IMR-90 (cell line): ENCODE results near the gene SPEG. TPM values are rescaled to one million over a fixed set of nuclear protein-coding genes. Genes with fewer than 3 reads are reported as not detected.

ENCODE experiments used
- ATAC-seq: fragments of 200-7000 bp; cut with Tn5 transposase; 2 replicates; pipeline ENCODE4 v1.9.1; 2020; ENCODE audit warnings: low read depth, mild to moderate bottlenecking, moderate library complexity
- BruUV-seq: library from RNA; stranded (reverse); fragments of 400-500 nt; replicated peaks from 2 replicates; lab custom pipeline; 2021; lab: Mats Ljungman, UMichigan
- CTCF ChIA-PET: fragments of 300-600 bp; formaldehyde crosslinking; extraction: SDS; loops from one replicate; lab custom pipeline; 2021; ENCODE audit warnings: antibody characterized with exemption; lab: Yijun Ruan, JAX
- POLR2A ChIA-PET: fragments of 300-600 bp; sonication (Branson Sonifier 250); formaldehyde crosslinking; loops from one replicate; lab custom pipeline; 2022; ENCODE audit warnings: antibody characterized with exemption; ENCODE audit not compliant: unreplicated experiment; lab: Charles Lee
- DNase-seq: peaks from one replicate; pipeline ENCODE4 v3.0.0; 2013
- H2AFZ ChIP-seq: replicated peaks from 2 replicates; pipeline ENCODE3; 2013; ENCODE audit warnings: low read length, mild to moderate bottlenecking; ENCODE audit not compliant: poor library complexity
- H2AK5ac ChIP-seq: 2 replicates; pipeline ENCODE4 v1.6.1; 2013; ENCODE audit warnings: low read depth, low read length, inconsistent platforms
- H2AK9ac ChIP-seq: replicated peaks from 2 replicates; pipeline ENCODE3; 2013; ENCODE audit warnings: mild to moderate bottlenecking, low read depth, low read length, moderate library complexity; ENCODE audit not compliant: poor library complexity
- H2BK120ac ChIP-seq: 2 replicates; pipeline ENCODE4 v1.6.1; 2013; ENCODE audit warnings: low read depth, low read length, inconsistent platforms
- H2BK15ac ChIP-seq: 3 replicates; pipeline ENCODE4 v1.6.1; 2013; ENCODE audit warnings: low read depth, low read length, inconsistent platforms
- H2BK20ac ChIP-seq: 2 replicates; pipeline ENCODE4 v1.6.1; 2013; ENCODE audit warnings: low read depth, mild to moderate bottlenecking, inconsistent platforms, low read length, moderate library complexity
- H2BK5ac ChIP-seq: 2 replicates; pipeline ENCODE4 v1.6.1; 2013; ENCODE audit warnings: mild to moderate bottlenecking, low read depth, low read length, inconsistent platforms; ENCODE audit not compliant: poor library complexity, severe bottlenecking
- H3K14ac ChIP-seq: replicated peaks from 2 replicates; pipeline ENCODE4 v1.6.1; 2013; ENCODE audit warnings: low read depth, low read length, inconsistent platforms
- H3K18ac ChIP-seq: 2 replicates; pipeline ENCODE4 v1.6.1; 2013; ENCODE audit warnings: low read depth, low read length, control low read depth
- H3K23ac ChIP-seq: 2 replicates; pipeline ENCODE4 v1.6.1; 2013; ENCODE audit warnings: low read depth, low read length, inconsistent platforms
- H3K27ac ChIP-seq: 2 replicates; pipeline ENCODE4 v1.5.1; 2013; ENCODE audit warnings: mild to moderate bottlenecking, control low read depth, low read length; ENCODE audit not compliant: insufficient read depth
- H3K27me3 ChIP-seq: 2 replicates; pipeline ENCODE4 v1.6.1; 2013; ENCODE audit warnings: low read length; ENCODE audit not compliant: control insufficient read depth, insufficient read depth
- H3K36me3 ChIP-seq: 2 replicates; pipeline ENCODE4 v1.6.1; 2013; ENCODE audit warnings: low read length, mixed read lengths; ENCODE audit not compliant: control insufficient read depth, insufficient read depth
- H3K4ac ChIP-seq: 2 replicates; pipeline ENCODE4 v1.6.1; 2013; ENCODE audit warnings: low read depth, low read length, inconsistent platforms
- H3K4me1 ChIP-seq: 2 replicates; pipeline ENCODE4 v1.6.1; 2013; ENCODE audit warnings: low read length, mixed read lengths; ENCODE audit not compliant: control insufficient read depth, insufficient read depth
- H3K4me2 ChIP-seq: 2 replicates; pipeline ENCODE4 v1.6.1; 2013; ENCODE audit warnings: low read depth, mild to moderate bottlenecking, control low read depth, low read length, moderate library complexity
- H3K4me3 ChIP-seq: 2 replicates; pipeline ENCODE4 v1.5.1; 2013; ENCODE audit warnings: low read depth, mild to moderate bottlenecking, control low read depth, low read length, moderate library complexity; ENCODE audit not compliant: insufficient read depth
- H3K56ac ChIP-seq: 2 replicates; pipeline ENCODE4 v1.6.1; 2013; ENCODE audit warnings: low read length, inconsistent platforms; ENCODE audit not compliant: insufficient read depth; ENCODE audit errors: extremely low read depth
- H3K79me1 ChIP-seq, 2 experiments: 2 replicates each; pipeline ENCODE4 v1.6.1; 2013; ENCODE audit warnings: low read length in 2 of 2, inconsistent platforms in 1 of 2, low read depth in 1 of 2
- H3K9ac ChIP-seq: 2 replicates; pipeline ENCODE4 v1.6.1; 2013; ENCODE audit warnings: low read depth, low read length, control low read depth
- H3K9me1 ChIP-seq: 2 replicates; pipeline ENCODE4 v1.6.1; 2013; ENCODE audit warnings: low read length, inconsistent platforms; ENCODE audit not compliant: insufficient read depth
- H3K9me3 ChIP-seq: 2 replicates; pipeline ENCODE4 v1.6.1; 2013; ENCODE audit warnings: low read length; ENCODE audit not compliant: control insufficient read depth, insufficient read depth
- H4K20me1 ChIP-seq: 2 replicates; pipeline ENCODE4 v1.6.1; 2013; ENCODE audit warnings: low read length, inconsistent platforms; ENCODE audit not compliant: insufficient read depth
- H4K5ac ChIP-seq: 2 replicates; pipeline ENCODE4 v1.6.1; 2013; ENCODE audit warnings: mild to moderate bottlenecking, low read depth, low read length, control low read depth
- H4K8ac ChIP-seq, 2 experiments: 2 replicates each; pipeline ENCODE4 v1.6.1; 2013; ENCODE audit warnings: low read depth in 2 of 2, low read length in 2 of 2, control low read depth in 1 of 2, inconsistent platforms in 1 of 2
- H4K91ac ChIP-seq: 2 replicates; pipeline ENCODE4 v1.6.1; 2013; ENCODE audit warnings: low read depth, low read length, inconsistent platforms; ENCODE audit not compliant: insufficient read depth
- BHLHE40 ChIP-seq: fragments of 150-350 bp; IDR thresholded peaks from 2 replicates; pipeline ENCODE4 v1.6.1; 2016; ENCODE audit warnings: mild to moderate bottlenecking, low read depth, low read length
- CEBPB ChIP-seq: IDR thresholded peaks from 2 replicates; pipeline ENCODE4 v1.6.1; 2012; ENCODE audit warnings: low read depth, low read length, improper control_type of control experiment
- CHD1 ChIP-seq: IDR thresholded peaks from 2 replicates; pipeline ENCODE4 v1.6.1; 2012; ENCODE audit warnings: low read depth, low read length, improper control_type of control experiment
- ELK1 ChIP-seq: fragments of 150-350 bp; IDR thresholded peaks from 2 replicates; pipeline ENCODE4 v1.6.1; 2016; ENCODE audit warnings: low read depth, mild to moderate bottlenecking, low read length, moderate library complexity, borderline replicate concordance
- FOS ChIP-seq: fragments of 150-350 bp; IDR thresholded peaks from 2 replicates; pipeline ENCODE4 v1.6.1; 2016; ENCODE audit warnings: low read depth, low read length
- MAFK ChIP-seq: IDR thresholded peaks from 2 replicates; pipeline ENCODE4 v1.6.1; 2012; ENCODE audit warnings: low read depth, low read length, improper control_type of control experiment
- MAZ ChIP-seq: IDR thresholded peaks from 2 replicates; pipeline ENCODE4 v1.6.1; 2012; ENCODE audit warnings: low read depth, mild to moderate bottlenecking, low read length, improper control_type of control experiment, moderate library complexity, borderline replicate concordance
- MXI1 ChIP-seq: IDR thresholded peaks from 2 replicates; pipeline ENCODE4 v1.6.1; 2012; ENCODE audit warnings: low read depth, mild to moderate bottlenecking, low read length, moderate library complexity, borderline replicate concordance
- NFE2L2 ChIP-seq: fragments of 150-350 bp; IDR thresholded peaks from 2 replicates; pipeline ENCODE4 v1.6.1; 2016; ENCODE audit warnings: low read depth, mild to moderate bottlenecking, low read length
- POLR2A ChIP-seq: IDR thresholded peaks from 2 replicates; pipeline ENCODE4 v1.6.1; 2012; ENCODE audit warnings: mild to moderate bottlenecking, low read depth, low read length
- RAD21 ChIP-seq: IDR thresholded peaks from 2 replicates; pipeline ENCODE4 v1.6.1; 2012; ENCODE audit warnings: low read length, improper control_type of control experiment
- RCOR1 ChIP-seq: IDR thresholded peaks from 2 replicates; pipeline ENCODE4 v1.6.1; 2012; ENCODE audit warnings: mild to moderate bottlenecking, low read length, improper control_type of control experiment; ENCODE audit not compliant: insufficient replicate concordance
- RFX5 ChIP-seq: IDR thresholded peaks from 2 replicates; pipeline ENCODE4 v1.8.0; 2012; ENCODE audit warnings: low read depth, mild to moderate bottlenecking, low read length, moderate library complexity
- SMC3 ChIP-seq: fragments of 150-350 bp; IDR thresholded peaks from 2 replicates; pipeline ENCODE4 v1.6.1; 2016; ENCODE audit warnings: low read depth, mild to moderate bottlenecking, antibody characterized with exemption, low read length, moderate library complexity
- USF2 ChIP-seq: fragments of 150-350 bp; IDR thresholded peaks from 2 replicates; pipeline ENCODE4 v1.6.1; 2017; ENCODE audit warnings: mild to moderate bottlenecking, antibody characterized with exemption, low read length, low read depth
- WGBS, 2 experiments: methylation state at CpG; one replicate each; pipeline versions ENCODE4 v1.1.5 to v1.1.7; 2013; ENCODE audit warnings: missing lambda C conversion rate in 2 of 2; ENCODE audit not compliant: insufficient read length in 1 of 2; ENCODE audit errors: extremely low coverage in 2 of 2; 5-methylcytosine and 5-hydroxymethylcytosine counted together
- dilution Hi-C: fragments of 300-500 bp; cut with HindIII; formaldehyde crosslinking; loops from one replicate; pipeline ENCODE4 v1.14.3; 2018; ENCODE audit warnings: low sequenced_read_pairs; ENCODE audit not compliant: unreplicated experiment
- in situ Hi-C: fragments of 300-500 bp; cut with MboI; formaldehyde crosslinking; loops from 3 replicates; pipeline ENCODE4 v1.14.3; 2019; ENCODE audit warnings: low sequenced_read_pairs, inconsistent platforms, mixed read lengths
- intact Hi-C: fragments of 100-400 bp; cut with micrococcal nuclease; formaldehyde crosslinking; loops from 2 replicates; pipeline ENCODE4 v1.10.0; 2022
- polyA plus RNA-seq, 3 experiments: library from polyadenylated mRNA; depleted of rRNA; stranded (reverse); fragments of >200 nt; gene quantifications; 2 replicates each; pipeline ENCODE4 v1.2.3, GENCODE V29; 2012; ENCODE audit warnings: low replicate concordance in 1 of 3
- total RNA-seq: library from RNA; depleted of rRNA; stranded (reverse); fragments of >200 nt; gene quantifications from 2 replicates; pipeline ENCODE4 v1.2.3, GENCODE V29; 2012

Gene SPEG
- total and polyA plus RNA-seq, 2 of the 4 experiments (the other 2 are of a cell fraction) = 6.8 to 81.6 TPM

GRCh38 chr2:219423652-219424377 is 10.8 kb upstream of the SPEG start:
- 40% methylated on average over 6 of the region's 14 CpGs; no CpG with 5 or more reads in 1 of the 2 experiments for WGBS, 2 experiments
- H3K4me1 ChIP-seq = peaks cover 9% of the 10 kb centered on the region
- CTCF ChIA-PET = interaction anchor here (1.0 to 1.6 kb wide), 4 partner anchors 10 to 106 kb away, joined by 3 to 5 read pairs (median 4); no protein-coding TSS in a partner anchor
- ATAC-seq = peak; percentile 7; the same call in 1 of the 2 replicates
- H3K27ac ChIP-seq = peak overlapping the region; percentile 29; the same call in 1 of the 2 replicates
- no peak for DNase-seq
- H3K14ac ChIP-seq = no peak overlapping the region
- in situ Hi-C loops = no loop called here
- peak overlapping the region; percentile 89 for H3K4me2 ChIP-seq
- no peaks in the 10 kb centered on the region for H3K36me3 ChIP-seq
- H2AFZ ChIP-seq = peak overlapping the region; percentile 65
- H4K5ac ChIP-seq = no peak overlapping the region
- no peak overlapping the region for H4K91ac ChIP-seq
- peak overlapping the region; percentile 14 for H2BK5ac ChIP-seq
- H3K27me3 ChIP-seq = peaks cover 1% of the 10 kb centered on the region; the same call in 1 of the 2 replicates
- no peaks in the 10 kb centered on the region for H3K79me1 ChIP-seq
- H3K4me3 ChIP-seq = no peak overlapping the region; the same call in 1 of the 2 replicates
- peaks cover 3% of the 10 kb centered on the region; the same call in 1 of the 2 replicates for H4K20me1 ChIP-seq
- POLR2A ChIA-PET = no interaction called here
- H3K56ac ChIP-seq = no peak overlapping the region
- no peak overlapping the region for H2AK9ac ChIP-seq
- H3K4ac ChIP-seq = no peak overlapping the region
- H3K18ac ChIP-seq = no peak overlapping the region
- intact Hi-C loops = no loop called here
- no peak overlapping the region for H2BK120ac ChIP-seq
- H2BK20ac ChIP-seq = no peak overlapping the region
- H3K9me1 ChIP-seq = peaks cover 9% of the 10 kb centered on the region
- peak overlapping the region; percentile 30; the same call in 1 of the 2 replicates for H2AK5ac ChIP-seq
- no peak overlapping the region for H2BK15ac ChIP-seq
- dilution Hi-C loops = no loop called here
- 0 out of 4 replicates have a peak overlapping the region, but pooled peaks of 1 of the 2 experiments have one; percentile 12 for H4K8ac ChIP-seq
- H3K9me3 ChIP-seq = no peaks in the 10 kb centered on the region
- H3K23ac ChIP-seq = peak overlapping the region; percentile 44; the same call in 1 of the 2 replicates
- BruUV-seq = no TSS peak
- H3K9ac ChIP-seq = no peak overlapping the region
- TF ChIP-seq USF2 (no peak), RFX5 (no peak), NFE2L2 (no peak), RAD21 (no peak), ELK1 (no peak), RCOR1 (no peak), FOS (no peak), MXI1 (no peak), SMC3 (no peak), CEBPB (no peak), MAFK (no peak), BHLHE40 (no peak), MAZ (no peak), CHD1 (no peak), POLR2A (no peak)
